ENCODE results near the gene FCHSD2.
"Not testable (repeated sequence)": the region's sequence is repeated elsewhere in the genome, so short reads cannot be mapped to it uniquely, and the experiment has no call there.

Gene FCHSD2

GRCh38 chr11:73116636-73117035 lies 25.5 kb downstream of the FCHSD2 start:
- no peak for DNase-seq

- no peak for DNase-seq
These were observed 27.3 kb downstream of the FCHSD2 start for GRCh38 chr11:73114835-73115220.

- DNase-seq = no peak
These were observed 27.8 kb downstream of the FCHSD2 start for GRCh38 chr11:73114110-73114834.

GRCh38 chr11:73113426-73113825 lies 28.7 kb downstream of the FCHSD2 start:
- DNase-seq = no peak

GRCh38 chr11:73107597-73107996 lies 34.5 kb downstream of the FCHSD2 start:
- no peak for DNase-seq

- no peak for DNase-seq
These were observed 35.8 kb downstream of the FCHSD2 start for GRCh38 chr11:73106347-73106746.

- no peak for DNase-seq
These were observed 41.5 kb downstream of the FCHSD2 start for GRCh38 chr11:73100578-73100977.

- DNase-seq = no peak
These were observed 42.4 kb downstream of the FCHSD2 start for GRCh38 chr11:73099512-73100266.

- DNase-seq = no peak
These were observed 46.5 kb downstream of the FCHSD2 start for GRCh38 chr11:73095613-73096012.

- DNase-seq = no peak
These were observed 50.4 kb downstream of the FCHSD2 start for GRCh38 chr11:73091521-73092305.

GRCh38 chr11:73087730-73088129 lies 54.4 kb downstream of the FCHSD2 start:
- DNase-seq = no peak

GRCh38 chr11:73085189-73085875 lies 56.8 kb downstream of the FCHSD2 start:
- DNase-seq = no peak

- DNase-seq = no peak
These were observed 63.5 kb downstream of the FCHSD2 start for GRCh38 chr11:73078631-73079030.

GRCh38 chr11:73077454-73077853 lies 64.7 kb downstream of the FCHSD2 start:
- no peak for DNase-seq

- no peak for DNase-seq
These were observed 67.8 kb downstream of the FCHSD2 start for GRCh38 chr11:73074319-73074718.

GRCh38 chr11:73072935-73073481 lies 69.1 kb downstream of the FCHSD2 start:
- peak; percentile 1 for DNase-seq

GRCh38 chr11:73070653-73071052 lies 71.5 kb downstream of the FCHSD2 start:
- DNase-seq = no peak

GRCh38 chr11:73061857-73062424 lies 80.2 kb downstream of the FCHSD2 start:
- not testable (repeated sequence) for DNase-seq

GRCh38 chr11:73061434-73061833 lies 80.7 kb downstream of the FCHSD2 start:
- not testable (repeated sequence) for DNase-seq

- no peak for DNase-seq
These were observed 82.2 kb downstream of the FCHSD2 start for GRCh38 chr11:73059915-73060314.

- DNase-seq = no peak
These were observed 83.0 kb downstream of the FCHSD2 start for GRCh38 chr11:73058989-73059674.

Measured in central memory CD4-positive, alpha-beta T cell (primary cell).